GM18498 (cell line): ENCODE measurements around the gene GPR162.

Source experiments
- ATAC-seq: cut with Tn5 transposase; IDR thresholded peaks from one replicate; pipeline ENCODE4 v1.9.1; 2021; ENCODE audit warnings: mild to moderate bottlenecking, moderate library complexity; ENCODE audit not compliant: unreplicated experiment

Gene GPR162

DNA sequence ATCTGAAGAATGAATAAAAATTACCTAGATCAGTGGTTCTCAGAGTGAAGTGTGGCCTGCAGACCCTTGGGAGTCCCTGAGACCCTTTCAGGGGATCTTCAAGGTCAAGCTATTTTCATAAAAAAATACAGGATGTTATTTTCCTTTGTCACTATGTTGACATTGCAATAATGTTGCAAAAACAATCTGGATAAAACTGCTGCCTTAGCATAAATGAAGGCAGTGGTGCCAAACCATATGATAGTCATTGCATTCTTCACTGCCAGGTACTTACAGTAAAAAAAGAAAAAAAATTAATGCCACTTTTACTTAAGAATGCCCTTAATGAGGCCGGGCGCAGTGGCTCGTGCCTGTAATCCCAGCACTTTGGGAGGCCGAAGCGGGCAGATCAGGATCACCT lies 34.3 kb upstream of the GPR162 start:
- no peak for ATAC-seq

GRCh38 chr12:6788972-6789924 lies 32.4 kb upstream of the GPR162 start, which contains the start of gene CD4:
TSS of gene CD4 (plus strand) at chr12:6789528. CDS start at chr12:6800139, 10,611 bp downstream.
- no peak for ATAC-seq

DNA sequence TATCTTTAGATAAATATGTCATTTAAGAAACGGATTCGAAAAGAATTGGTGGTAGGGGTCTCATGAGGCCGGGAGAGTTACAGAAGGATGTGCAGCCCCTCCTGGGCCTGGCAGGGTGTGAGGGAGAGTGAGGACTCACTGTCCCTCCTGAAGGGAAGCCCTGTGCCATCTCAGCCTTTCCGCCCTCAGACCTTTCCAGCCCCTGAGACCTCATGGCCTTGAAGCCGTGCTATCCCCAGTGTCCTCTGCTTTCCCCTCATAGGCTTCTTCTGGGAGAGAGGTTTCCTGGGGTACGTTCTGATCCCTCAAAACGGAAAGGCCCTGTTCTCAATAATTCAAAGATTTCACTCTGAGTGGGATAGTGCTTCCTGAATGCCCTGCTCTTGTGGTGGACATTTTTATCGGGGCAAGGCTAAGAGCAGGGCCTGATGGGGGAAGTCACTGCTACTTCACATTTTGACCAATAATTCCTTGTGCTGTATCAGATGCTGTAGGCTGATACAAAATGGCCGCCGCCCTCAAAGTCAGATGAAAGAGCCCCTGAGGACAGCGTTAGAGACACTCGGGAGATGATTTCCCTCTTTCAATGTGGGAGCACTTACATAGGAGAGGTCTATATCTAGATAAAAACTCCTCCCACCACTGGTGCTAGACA lies 31.0 kb upstream of the GPR162 start:
- ATAC-seq: no peak

- no peak for ATAC-seq
Observed at GRCh38 chr12:6791931-6792520, 29.6 kb upstream of the GPR162 start.

DNA sequence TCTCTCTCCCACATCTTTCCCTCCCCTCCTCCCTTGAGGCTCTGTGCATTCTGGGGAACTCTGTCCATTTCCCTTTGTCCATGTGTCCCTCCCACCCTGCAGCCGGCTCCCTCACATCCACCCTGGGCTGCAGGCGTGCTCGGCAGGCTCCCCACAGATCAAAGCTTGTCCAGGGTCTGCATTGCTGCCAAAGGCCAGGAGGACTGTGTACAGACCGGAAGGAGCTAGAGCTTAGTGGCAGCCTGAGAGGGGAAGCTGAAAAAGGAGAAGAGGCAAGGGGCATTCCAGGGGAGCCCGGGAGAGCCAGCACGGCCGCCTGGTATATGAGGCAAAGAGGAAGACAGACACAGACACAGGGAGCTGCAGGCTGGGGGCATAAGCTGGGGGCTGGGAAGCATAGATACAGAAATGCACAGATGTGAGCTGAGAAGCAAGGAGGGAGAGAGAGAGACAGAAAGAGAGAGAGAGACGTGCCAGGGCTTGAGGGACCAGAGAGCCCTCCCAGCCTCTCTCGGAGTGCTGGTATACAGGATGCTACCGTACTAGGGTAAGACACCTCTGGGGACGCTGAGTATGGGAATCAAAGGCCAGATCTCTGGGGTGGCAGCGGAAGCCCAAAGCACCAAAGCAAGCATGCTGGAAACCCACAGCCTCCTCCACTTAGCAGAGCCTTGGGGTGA lies 29.0 kb upstream of the GPR162 start:
- no peak for ATAC-seq

- ATAC-seq: no peak
Observed at GRCh38 chr12:6795088-6795487, 26.5 kb upstream of the GPR162 start.

GRCh38 chr12:6796576-6796975 lies 25.0 kb upstream of the GPR162 start:
- ATAC-seq: no peak

DNA sequence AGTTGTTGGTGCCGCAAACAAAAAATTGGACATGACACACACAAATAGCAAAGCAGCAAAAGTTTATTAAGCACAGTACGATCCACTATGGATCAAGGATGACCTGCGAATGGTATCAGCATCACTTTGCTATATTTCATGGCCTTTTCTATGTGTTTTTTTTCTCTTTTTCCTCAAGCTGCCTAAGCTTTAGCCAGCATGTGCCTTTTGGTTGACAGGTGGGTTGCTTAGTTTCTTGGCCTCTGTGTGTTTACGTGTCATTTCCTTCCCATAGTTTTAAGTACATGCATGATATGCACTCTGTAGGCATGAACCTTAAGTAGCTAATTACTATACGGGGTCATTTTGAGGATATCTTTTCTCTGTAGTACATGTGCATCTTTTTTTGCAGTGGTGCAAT lies 22.5 kb upstream of the GPR162 start:
- ATAC-seq: no peak

DNA sequence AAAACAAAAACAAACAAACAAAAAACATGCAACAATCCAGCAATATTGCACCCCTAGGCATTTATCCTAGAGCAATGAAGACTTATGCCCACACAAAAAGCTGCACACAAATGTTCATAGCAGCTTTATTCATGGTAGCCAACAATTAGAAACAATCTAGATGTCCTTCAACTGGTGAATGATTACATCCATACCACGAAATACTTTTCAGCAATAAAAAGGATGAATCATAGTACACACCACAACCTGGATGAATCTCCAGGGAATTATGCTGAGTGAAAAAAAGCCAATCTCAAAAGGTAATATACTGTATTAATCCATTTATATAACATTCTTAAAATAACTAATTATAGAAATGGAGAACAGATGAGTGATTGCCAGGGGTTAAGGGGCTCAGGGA lies 14.5 kb upstream of the GPR162 start:
- ATAC-seq: no peak

DNA sequence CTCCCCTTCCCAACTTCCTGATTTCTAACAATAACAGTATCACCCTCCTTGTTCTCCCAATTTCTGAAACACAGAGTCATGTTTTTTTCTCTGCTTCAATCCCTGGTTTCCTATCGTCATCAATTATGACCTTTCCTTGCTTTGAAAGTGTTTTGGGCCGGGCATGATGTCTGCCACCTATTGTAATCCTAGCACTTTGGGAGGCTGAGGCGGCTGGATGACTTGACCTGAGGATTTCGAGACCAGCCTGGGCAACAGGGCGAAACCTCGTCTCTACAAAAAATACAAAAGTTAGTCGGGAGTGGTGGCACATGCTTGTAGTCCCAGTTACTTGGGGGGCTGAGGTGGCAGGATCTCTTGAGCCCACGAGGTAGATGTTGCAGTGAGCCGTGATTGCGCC lies 12.6 kb upstream of the GPR162 start:
- no peak for ATAC-seq

DNA sequence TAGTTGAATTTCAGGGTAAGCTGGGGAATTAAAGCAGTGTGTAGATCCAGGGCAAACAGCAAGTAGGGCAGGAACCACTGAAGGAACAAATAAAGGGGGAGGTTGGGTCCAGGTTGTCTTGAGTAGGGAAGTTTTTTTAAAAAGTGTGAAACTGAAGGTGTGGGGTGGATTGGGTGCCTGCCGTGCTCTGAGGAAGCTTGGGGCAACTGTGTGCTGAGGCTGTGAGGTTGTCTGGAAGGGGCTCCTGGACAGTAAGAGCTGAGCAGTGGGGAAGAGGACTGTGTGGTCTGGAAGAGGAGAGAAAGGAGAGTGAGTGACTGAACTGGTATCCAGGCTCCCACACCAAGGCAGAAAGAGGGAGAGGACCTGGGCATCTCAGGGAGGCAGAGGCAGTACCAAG lies 10.9 kb upstream of the GPR162 start:
- ATAC-seq: no peak

GRCh38 chr12:6813363-6813762 lies 8.3 kb upstream of the GPR162 start:
- ATAC-seq: no peak

GRCh38 chr12:6816598-6816997 lies 5.0 kb upstream of the GPR162 start:
- no peak for ATAC-seq

DNA sequence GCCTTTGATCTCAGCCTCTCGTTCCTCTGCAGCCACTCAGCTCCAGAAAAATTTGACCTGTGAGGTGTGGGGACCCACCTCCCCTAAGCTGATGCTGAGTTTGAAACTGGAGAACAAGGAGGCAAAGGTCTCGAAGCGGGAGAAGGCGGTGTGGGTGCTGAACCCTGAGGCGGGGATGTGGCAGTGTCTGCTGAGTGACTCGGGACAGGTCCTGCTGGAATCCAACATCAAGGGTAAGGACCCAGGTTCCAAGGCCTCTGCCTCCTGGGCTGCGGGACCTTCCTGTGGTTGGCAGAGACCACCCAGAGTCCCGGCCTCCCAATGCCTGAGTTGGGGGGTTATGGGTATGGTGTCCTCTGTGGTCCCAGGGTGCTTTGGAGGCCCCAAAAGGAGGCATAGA lies 4.5 kb upstream of the GPR162 start:
- ATAC-seq: no peak

DNA sequence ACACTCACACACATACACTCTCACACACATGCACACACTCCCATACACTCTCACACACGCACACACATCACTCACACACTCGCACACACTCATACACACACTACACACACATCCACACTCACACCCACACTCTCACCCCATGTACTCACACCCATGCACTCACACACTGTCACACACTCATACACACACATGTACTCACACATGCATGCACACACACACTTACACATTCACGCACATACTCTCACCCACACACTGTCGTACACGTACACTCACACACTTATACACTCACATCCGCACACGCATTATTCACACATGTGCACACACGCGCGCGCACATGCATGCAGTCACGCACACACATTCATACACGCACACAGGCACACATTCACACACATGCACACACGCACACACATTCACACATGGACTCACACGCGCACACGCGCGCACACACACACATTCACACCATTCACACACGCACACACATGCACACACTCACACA lies 3.9 kb upstream of the GPR162 start:
- no peak for ATAC-seq

GRCh38 chr12:6818222-6818621 lies 3.4 kb upstream of the GPR162 start:
- no peak for ATAC-seq

GRCh38 chr12:6818645-6819044 lies 3.0 kb upstream of the GPR162 start:
- no peak for ATAC-seq

- ATAC-seq: no peak
Observed at GRCh38 chr12:6819106-6820030, 2.3 kb upstream of the GPR162 start.

DNA sequence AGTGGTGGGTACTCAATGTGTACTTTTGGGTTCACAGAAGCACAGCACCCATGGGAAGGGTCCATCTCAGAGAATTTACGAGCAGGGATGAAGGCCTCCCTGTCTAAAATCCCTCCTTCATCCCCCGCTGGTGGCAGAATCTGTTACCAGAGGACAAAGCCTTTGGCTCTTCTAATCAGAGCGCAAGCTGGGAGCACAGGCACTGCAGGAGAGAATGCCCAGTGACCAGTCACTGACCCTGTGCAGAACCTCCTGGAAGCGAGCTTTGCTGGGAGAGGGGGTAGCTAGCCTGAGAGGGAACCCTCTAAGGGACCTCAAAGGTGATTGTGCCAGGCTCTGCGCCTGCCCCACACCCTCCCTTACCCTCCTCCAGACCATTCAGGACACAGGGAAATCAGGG lies 1.5 kb upstream of the GPR162 start:
- no peak for ATAC-seq
